Activated T-cell treated with anti-CD3 and anti-CD28 coated beads, Interleukin-2, amount 50 U/mL, for 24 hours (primary cell): Measurements from ENCODE around the gene DNAJA1.
"Not testable (repeated sequence)": the region's sequence is repeated elsewhere in the genome, so short reads cannot be mapped to it uniquely, and the experiment has no call there.

ENCODE experiments used
- DNase-seq: peaks from one replicate; pipeline ENCODE4 v3.0.0-alpha.2; 2020
- H3K27ac Mint-ChIP-seq: 2 replicates; pipeline ENCODE4 v1.8.0; 2020; ENCODE audit warnings: mild to moderate bottlenecking, mixed read lengths
- H3K27me3 Mint-ChIP-seq: 2 replicates; pipeline ENCODE4 v1.8.0; 2020; ENCODE audit warnings: mixed read lengths
- H3K36me3 Mint-ChIP-seq: 2 replicates; pipeline ENCODE4 v1.8.0; 2020; ENCODE audit warnings: low read depth, mixed read lengths
- H3K4me1 Mint-ChIP-seq: 2 replicates; pipeline ENCODE4 v1.8.0; 2020; ENCODE audit warnings: low read depth, mixed read lengths
- H3K4me3 Mint-ChIP-seq: 2 replicates; pipeline ENCODE4 v1.8.0; 2020; ENCODE audit warnings: mild to moderate bottlenecking, moderate library complexity, mixed read lengths
- H3K9me3 Mint-ChIP-seq: 2 replicates; pipeline ENCODE4 v1.8.0; 2020; ENCODE audit warnings: mixed read lengths

DNAJA1 gene

GRCh38 chr9:33024966-33025571, at the start of gene DNAJA1:
DNAJA1 (plus strand) TSS chr9:33025273; CDS start chr9:33026485, 1,212 bp downstream.
- Mint-ChIP-seq H3K9me3 (no peaks in the 10 kb centered on the region), H3K27ac (peak within 1 kb of the TSS; percentile 97), H3K4me1 (peaks cover 75% of the 10 kb centered on the region), H3K36me3 (peaks cover 97% of the 10 kb centered on the region), H3K4me3 (peak within 1 kb of the TSS; percentile 98), H3K27me3 (no peaks in the 10 kb centered on the region)
- peak; percentile 98 for DNase-seq

GRCh38 chr9:32978051-32978450, 47.0 kb upstream of the DNAJA1 start:
- Mint-ChIP-seq H3K36me3 (peaks cover 79% of the 10 kb centered on the region), H3K27ac (peak overlapping the region; percentile 47), H3K4me3 (no peak overlapping the region)

DNA sequence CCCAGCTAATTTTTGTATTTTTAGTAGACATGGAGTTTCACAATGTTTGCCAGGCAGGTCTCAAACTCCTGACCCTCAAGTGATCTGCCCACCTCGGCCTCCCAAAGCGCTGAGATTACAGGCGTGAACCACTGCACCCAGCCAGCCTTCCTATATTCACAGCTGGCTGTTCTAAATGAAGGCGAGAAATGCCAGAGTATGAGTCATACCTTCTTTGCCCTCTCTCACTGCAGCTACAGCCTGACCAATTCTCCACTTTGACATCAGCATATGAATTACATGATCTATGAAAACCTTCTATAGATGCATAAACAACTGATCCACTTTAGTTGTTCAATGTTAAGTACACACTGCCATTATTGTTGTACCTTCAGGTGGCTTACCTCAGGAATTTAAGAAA, 38.1 kb upstream of the DNAJA1 start:
- Mint-ChIP-seq H3K4me3 (no peak overlapping the region), H3K36me3 (peaks cover 90% of the 10 kb centered on the region), H3K27ac (no peak overlapping the region), H3K9me3 (no peaks in the 10 kb centered on the region), H3K27me3 (no peaks in the 10 kb centered on the region), H3K4me1 (peaks cover 3% of the 10 kb centered on the region)
- DNase-seq = no peak

More at GRCh38 chr9:32978051-32978450, 47.0 kb upstream of the DNAJA1 start:
- H3K27me3 Mint-ChIP-seq = no peaks in the 10 kb centered on the region
- no peak for DNase-seq
- H3K9me3 Mint-ChIP-seq = no peaks in the 10 kb centered on the region
- no peaks in the 10 kb centered on the region for H3K4me1 Mint-ChIP-seq

DNA sequence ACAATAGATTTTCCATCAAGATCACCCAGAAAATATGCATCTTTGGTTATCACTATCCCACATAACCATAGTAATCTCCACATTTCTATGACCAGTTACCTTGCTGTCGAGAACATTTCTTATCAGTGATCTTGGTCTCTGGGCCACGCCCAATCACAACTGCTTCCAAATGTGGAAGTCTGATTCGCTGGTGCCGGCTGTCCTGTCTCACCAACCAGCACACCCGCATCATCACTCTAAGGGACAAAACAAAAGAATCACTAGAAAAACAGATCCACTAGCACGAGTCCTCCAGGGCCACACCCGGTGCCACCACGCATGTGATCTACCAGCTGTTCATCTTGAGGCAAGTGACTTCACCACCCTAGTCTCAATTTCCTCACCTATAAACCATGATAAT, 35.4 kb upstream of the DNAJA1 start:
- Mint-ChIP-seq H3K9me3 (no peaks in the 10 kb centered on the region), H3K4me1 (peaks cover 15% of the 10 kb centered on the region), H3K27ac (peak overlapping the region; percentile 23), H3K36me3 (peaks cover 95% of the 10 kb centered on the region), H3K4me3 (no peak overlapping the region), H3K27me3 (no peaks in the 10 kb centered on the region)
- no peak for DNase-seq

GRCh38 chr9:32991897-32992594, 33.0 kb upstream of the DNAJA1 start:
- no peak overlapping the region for H3K4me3 Mint-ChIP-seq
- peaks cover 28% of the 10 kb centered on the region for H3K4me1 Mint-ChIP-seq
- H3K27me3 Mint-ChIP-seq = no peaks in the 10 kb centered on the region
- no peak for DNase-seq
- H3K9me3 Mint-ChIP-seq = no peaks in the 10 kb centered on the region
- no peak overlapping the region for H3K27ac Mint-ChIP-seq
- peaks cover 95% of the 10 kb centered on the region for H3K36me3 Mint-ChIP-seq

GRCh38 chr9:32992595-32993238, 32.4 kb upstream of the DNAJA1 start:
- Mint-ChIP-seq H3K4me1 (peaks cover 34% of the 10 kb centered on the region), H3K4me3 (no peak overlapping the region), H3K27ac (peak overlapping the region; percentile 0), H3K36me3 (peaks cover 95% of the 10 kb centered on the region), H3K9me3 (no peaks in the 10 kb centered on the region), H3K27me3 (no peaks in the 10 kb centered on the region)
- no peak for DNase-seq

DNA sequence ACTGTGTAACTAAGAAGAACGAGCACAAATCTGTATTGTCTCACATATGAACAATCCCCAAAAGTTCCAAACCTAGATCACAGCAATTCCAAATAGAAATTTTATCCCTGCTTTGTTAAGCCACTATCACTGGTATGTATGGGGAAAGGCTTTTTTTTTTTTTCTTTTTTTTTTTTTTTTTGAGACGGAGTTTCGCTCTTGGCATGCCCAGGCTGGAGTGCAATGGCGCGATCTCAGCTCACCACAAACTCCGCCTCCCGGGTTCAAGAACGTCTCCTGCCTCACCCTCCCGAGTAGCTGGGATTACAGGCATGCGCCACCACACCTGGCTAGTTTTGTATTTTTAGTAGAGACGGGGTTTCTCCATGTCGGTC, 24.4 kb upstream of the DNAJA1 start:
- not testable (repeated sequence) for DNase-seq, H3K27me3 Mint-ChIP-seq, H3K9me3 Mint-ChIP-seq
- Mint-ChIP-seq H3K4me1 (peaks cover 44% of the 10 kb centered on the region), H3K27ac (peak overlapping the region; percentile 99), H3K4me3 (peak overlapping the region; percentile 99), H3K36me3 (peaks cover 53% of the 10 kb centered on the region)

GRCh38 chr9:33005335-33005734, 19.7 kb upstream of the DNAJA1 start:
- H3K27ac Mint-ChIP-seq, DNase-seq, H3K4me3 Mint-ChIP-seq, H3K27me3 Mint-ChIP-seq, H3K9me3 Mint-ChIP-seq: not testable (repeated sequence)
- Mint-ChIP-seq H3K36me3 (peaks cover 12% of the 10 kb centered on the region), H3K4me1 (peaks cover 11% of the 10 kb centered on the region)

DNA sequence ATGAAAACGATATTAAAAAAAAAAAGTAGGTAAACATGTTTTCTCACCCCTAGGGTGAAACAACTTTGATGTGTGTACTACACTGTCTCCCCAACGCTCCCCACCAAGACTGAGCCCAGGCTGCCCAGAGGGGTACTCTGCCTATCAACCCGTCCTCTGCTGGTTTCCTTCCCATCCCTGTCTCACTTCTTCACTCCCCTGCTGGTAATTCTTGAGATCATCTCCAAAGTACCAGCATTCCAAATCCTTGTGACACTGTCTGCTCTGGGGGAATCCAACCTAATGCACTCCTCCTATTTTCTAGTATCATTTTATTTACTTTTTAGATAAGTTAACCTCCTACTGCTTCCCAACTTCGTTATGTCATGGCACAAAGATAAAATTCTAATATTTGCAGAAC, 17.3 kb upstream of the DNAJA1 start:
- no peak for DNase-seq
- H3K4me3 Mint-ChIP-seq = no peak overlapping the region
- H3K9me3 Mint-ChIP-seq = no peaks in the 10 kb centered on the region
- no peak overlapping the region for H3K27ac Mint-ChIP-seq
- H3K27me3 Mint-ChIP-seq = no peaks in the 10 kb centered on the region
- no peaks in the 10 kb centered on the region for H3K4me1 Mint-ChIP-seq
- no peaks in the 10 kb centered on the region for H3K36me3 Mint-ChIP-seq

GRCh38 chr9:33011831-33012230, 13.2 kb upstream of the DNAJA1 start:
- no peak for DNase-seq
- Mint-ChIP-seq H3K4me1 (no peaks in the 10 kb centered on the region), H3K27ac (no peak overlapping the region), H3K36me3 (no peaks in the 10 kb centered on the region), H3K4me3 (no peak overlapping the region), H3K27me3 (no peaks in the 10 kb centered on the region), H3K9me3 (no peaks in the 10 kb centered on the region)

GRCh38 chr9:33012328-33013069, 12.6 kb upstream of the DNAJA1 start:
- H3K27ac Mint-ChIP-seq = no peak overlapping the region
- peaks cover 2% of the 10 kb centered on the region for H3K4me1 Mint-ChIP-seq
- H3K9me3 Mint-ChIP-seq = no peaks in the 10 kb centered on the region
- H3K27me3 Mint-ChIP-seq = no peaks in the 10 kb centered on the region
- no peak overlapping the region for H3K4me3 Mint-ChIP-seq
- peaks cover 4% of the 10 kb centered on the region for H3K36me3 Mint-ChIP-seq
- no peak for DNase-seq

- peaks cover 2% of the 10 kb centered on the region for H3K4me1 Mint-ChIP-seq
- H3K36me3 Mint-ChIP-seq = peaks cover 13% of the 10 kb centered on the region
- H3K9me3 Mint-ChIP-seq = no peaks in the 10 kb centered on the region
- no peak overlapping the region for H3K27ac Mint-ChIP-seq
- no peak for DNase-seq
- H3K4me3 Mint-ChIP-seq = no peak overlapping the region
- H3K27me3 Mint-ChIP-seq = no peaks in the 10 kb centered on the region
Observed at GRCh38 chr9:33013962-33014664, 11.0 kb upstream of the DNAJA1 start.

DNA sequence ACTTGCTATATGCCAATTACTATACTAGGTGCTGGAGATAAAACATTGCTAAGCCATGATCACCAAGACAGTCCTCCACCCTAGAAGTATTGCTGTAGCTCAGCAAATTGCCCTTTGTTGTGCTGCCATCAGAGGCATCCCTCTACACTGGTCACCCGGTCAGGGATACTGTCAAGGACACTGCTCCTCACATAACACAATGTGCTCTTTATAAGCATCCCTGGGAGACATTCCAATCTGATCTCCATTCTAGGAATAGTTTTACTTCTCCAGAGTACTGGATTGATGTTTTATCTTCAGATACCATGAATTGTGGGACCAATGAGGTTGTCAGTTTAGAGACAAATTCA, 10.4 kb upstream of the DNAJA1 start:
- no peaks in the 10 kb centered on the region for H3K9me3 Mint-ChIP-seq
- H3K27me3 Mint-ChIP-seq = no peaks in the 10 kb centered on the region
- H3K36me3 Mint-ChIP-seq = peaks cover 16% of the 10 kb centered on the region
- H3K4me1 Mint-ChIP-seq = peaks cover 2% of the 10 kb centered on the region
- no peak for DNase-seq
- no peak overlapping the region for H3K27ac Mint-ChIP-seq
- H3K4me3 Mint-ChIP-seq = no peak overlapping the region

- Mint-ChIP-seq H3K27ac (peak overlapping the region; percentile 67), H3K9me3 (no peaks in the 10 kb centered on the region), H3K4me3 (no peak overlapping the region), H3K27me3 (no peaks in the 10 kb centered on the region), H3K4me1 (peaks cover 16% of the 10 kb centered on the region), H3K36me3 (peaks cover 41% of the 10 kb centered on the region)
- no peak for DNase-seq
Observed at GRCh38 chr9:33017283-33018041, 7.6 kb upstream of the DNAJA1 start.
